T47D (cell line): Measurements from ENCODE around the gene RIT1.

Source experiments
- DNase-seq, 2 experiments: peaks; one replicate each; pipeline versions ENCODE4 v3.0.0 to v3.0.0-alpha.2; 2011 to 2012; ENCODE audit warnings: low read depth in 1 of 2, low spot score in 1 of 2
- JUND ChIP-seq: IDR thresholded peaks from 2 replicates; pipeline ENCODE4 v1.6.1; 2012; ENCODE audit warnings: low read depth
- in situ Hi-C: cut with HindIII; loops from 2 replicates; pipeline ENCODE4 v1.10.0; 2016; ENCODE audit warnings: low sequenced_read_pairs, low pct_unique_long_range_greater_than_20kb

The RIT1 gene

DNA sequence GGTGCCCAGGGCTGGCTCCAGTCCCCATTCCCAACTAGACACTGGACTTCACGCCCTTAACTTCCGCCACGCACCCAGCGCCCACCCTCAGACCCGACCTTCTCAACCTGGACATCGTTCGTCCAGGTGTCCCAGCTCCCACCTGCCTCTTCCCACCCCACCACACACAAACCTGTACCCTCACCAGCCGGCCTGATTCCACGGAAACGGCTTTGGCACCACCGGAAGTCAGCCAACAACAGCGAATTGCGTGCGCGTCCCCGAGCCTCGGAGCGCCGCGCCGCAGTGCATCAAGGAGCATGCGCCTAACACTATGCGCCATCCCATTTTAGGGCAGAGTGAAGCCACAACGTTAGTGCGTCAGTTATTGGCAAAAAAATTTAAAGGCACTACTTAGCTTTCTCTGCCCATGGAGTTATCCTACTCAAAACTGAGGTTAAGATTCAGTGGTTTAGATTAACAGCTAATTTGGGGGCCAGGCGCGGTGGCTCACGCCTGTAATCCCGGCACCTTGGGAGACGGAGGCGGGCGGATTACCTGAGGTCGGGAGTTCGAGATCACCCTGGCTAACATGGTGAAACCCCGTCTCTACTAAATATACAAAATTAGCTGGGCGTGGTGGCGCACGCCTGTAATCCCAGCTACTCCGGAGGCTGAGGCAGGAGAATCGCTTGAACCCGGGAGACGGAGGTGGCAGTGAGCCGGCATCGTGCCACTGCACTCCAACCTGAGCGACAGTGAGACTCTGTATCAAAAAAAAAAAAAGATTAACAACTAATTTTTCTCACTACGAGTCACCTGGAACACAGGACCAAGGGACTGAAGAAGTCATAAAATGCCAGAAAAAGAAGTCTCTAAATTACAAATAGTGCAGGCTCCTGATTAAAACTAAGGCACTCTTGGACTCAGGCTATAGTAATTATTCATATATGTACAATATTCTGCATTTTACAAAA, 53.9 kb downstream of the RIT1 start, which contains the start of gene GON4L:
TSS of gene GON4L (minus strand) at position 240 of the 956 bp plus-strand sequence. CDS start 3,434 bp downstream, outside the sequence.
- in situ Hi-C loops, result no loop called here
- peak; percentile 87 to 97 for DNase-seq
- no peak for TF ChIP-seq JUND

DNA sequence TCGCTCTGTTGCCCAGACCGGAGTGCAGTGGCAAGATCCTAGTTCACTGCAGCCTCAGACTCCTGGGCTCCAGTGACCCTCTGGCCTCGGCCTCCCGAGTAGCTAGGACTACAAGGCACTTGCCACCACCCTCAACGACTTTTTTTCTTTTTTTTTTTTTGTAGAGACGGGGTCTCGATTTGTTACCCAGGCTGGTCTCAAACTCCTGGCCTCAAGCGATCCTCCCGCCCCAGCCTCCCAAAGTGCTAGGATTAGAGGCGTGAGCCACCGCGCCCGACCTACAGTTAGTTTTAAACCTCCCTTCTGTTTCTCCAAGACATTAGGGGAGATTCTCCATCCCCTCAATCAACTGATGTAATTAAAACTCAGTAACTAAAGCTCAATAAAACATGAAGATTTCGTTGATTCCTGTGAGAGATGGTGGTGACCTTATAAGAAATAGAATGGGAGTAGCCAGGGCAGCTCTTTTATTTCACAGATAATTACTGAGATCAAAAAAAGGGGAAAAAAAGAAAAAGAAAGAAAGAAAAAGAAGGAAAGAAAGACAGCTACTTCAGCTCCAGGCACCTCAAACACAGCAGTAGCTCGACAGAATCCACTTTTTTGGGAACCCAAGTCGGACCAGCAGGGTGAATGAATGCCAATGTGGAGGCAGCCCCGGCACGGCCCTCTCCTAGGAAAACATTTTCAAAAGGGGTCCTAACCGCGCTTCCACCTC, 54.7 kb downstream of the RIT1 start:
- DNase-seq, result no peak
- in situ Hi-C loops, result no loop called here
- no peak for TF ChIP-seq JUND

DNA sequence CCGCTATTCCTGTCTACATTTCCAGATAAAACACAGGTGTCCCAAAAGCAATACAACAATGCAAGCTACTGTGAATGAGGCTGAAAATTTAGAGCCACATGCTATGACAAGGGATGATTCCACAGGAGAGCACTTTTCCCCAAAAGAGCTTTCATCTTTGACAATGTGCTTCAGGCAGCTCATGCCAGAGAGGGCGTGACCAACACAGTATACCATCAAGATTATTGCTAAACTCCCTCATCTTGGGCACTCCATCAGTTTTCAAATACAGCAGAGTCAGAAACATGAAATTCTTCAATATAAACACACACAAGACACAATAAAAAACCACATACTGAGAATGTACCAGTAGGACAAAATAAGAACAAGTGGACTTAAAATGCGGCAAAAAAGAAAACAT, 60.8 kb downstream of the RIT1 start:
- no peak for TF ChIP-seq JUND
- in situ Hi-C loops, result no loop called here
- DNase-seq, result no peak

DNA sequence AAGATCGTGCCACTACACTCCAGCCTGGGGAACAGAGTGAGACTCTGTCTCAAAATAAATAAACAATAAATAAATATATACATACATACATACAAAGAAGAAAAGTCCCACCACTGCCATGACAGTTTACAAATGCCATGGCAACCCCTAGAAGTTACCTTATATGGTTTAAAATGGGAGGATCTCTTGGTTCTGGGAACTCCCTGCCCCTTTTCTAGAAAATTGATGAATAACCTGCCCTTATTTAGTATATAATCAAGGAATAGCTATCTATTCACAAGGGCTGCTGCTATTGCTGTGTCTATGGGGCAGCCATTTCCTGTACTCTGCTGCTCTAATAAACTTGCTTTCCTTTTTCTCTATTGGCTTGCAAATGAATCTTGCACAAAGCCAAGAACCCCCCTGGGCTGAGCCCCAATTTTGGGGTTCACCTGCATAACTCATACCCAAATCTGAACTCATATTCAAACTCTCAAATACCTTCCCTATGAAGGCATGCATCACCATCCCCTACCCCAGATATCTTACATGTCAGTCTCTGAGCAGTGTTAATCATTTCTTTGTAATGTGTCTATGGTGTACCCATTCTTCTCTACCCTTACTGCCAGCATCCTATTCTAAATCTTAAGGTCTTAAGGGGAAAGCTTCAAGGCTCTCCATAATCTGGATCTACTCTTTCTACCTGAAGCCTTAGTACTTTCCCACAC, 63.2 kb downstream of the RIT1 start:
- in situ Hi-C loops, result no loop called here
- no peak for DNase-seq
- TF ChIP-seq JUND, result no peak
